Glutamatergic neuron (in vitro differentiated cells): Measurements from ENCODE around the gene TPM4. TPM values are rescaled to one million over a fixed set of nuclear protein-coding genes. Genes with fewer than 3 reads are reported as not detected.

Experiments used
- DNase-seq: peaks from one replicate; pipeline ENCODE4 v3.0.0; 2022
- H3K27ac Mint-ChIP-seq: one replicate; pipeline ENCODE4 v1.8.0; 2020; ENCODE audit warnings: mild to moderate bottlenecking, mixed read lengths, inconsistent platforms; ENCODE audit not compliant: unreplicated experiment
- H3K27me3 Mint-ChIP-seq: one replicate; pipeline ENCODE4 v1.8.0; 2020; ENCODE audit warnings: mild to moderate bottlenecking, moderate library complexity, mixed read lengths, inconsistent platforms; ENCODE audit not compliant: unreplicated experiment
- H3K36me3 Mint-ChIP-seq: one replicate; pipeline ENCODE4 v1.8.0; 2020; ENCODE audit warnings: mild to moderate bottlenecking, mixed read lengths, inconsistent platforms; ENCODE audit not compliant: unreplicated experiment
- H3K4me1 Mint-ChIP-seq: one replicate; pipeline ENCODE4 v1.8.0; 2020; ENCODE audit warnings: mild to moderate bottlenecking, low read depth, mixed read lengths, inconsistent platforms; ENCODE audit not compliant: unreplicated experiment
- H3K4me3 Mint-ChIP-seq: one replicate; pipeline ENCODE4 v1.8.0; 2020; ENCODE audit warnings: mild to moderate bottlenecking, mixed read lengths, inconsistent platforms; ENCODE audit not compliant: unreplicated experiment
- H3K9me3 Mint-ChIP-seq: one replicate; pipeline ENCODE4 v1.8.0; 2020; ENCODE audit warnings: mild to moderate bottlenecking, moderate library complexity, mixed read lengths, inconsistent platforms; ENCODE audit not compliant: unreplicated experiment
- CTCF ChIP-seq: fragments of 200-600 bp; sonication (generic); IDR thresholded peaks from one replicate; pipeline ENCODE4 v1.5.0; 2021; ENCODE audit not compliant: partially characterized antibody, unreplicated experiment
- total RNA-seq: library from RNA; stranded (reverse); fragmentation: NEBNext Ultra II Directional; extraction: Animal tissue kit (Norgen Biotek cat#: 25700); gene quantifications from one replicate; pipeline ENCODE4 v1.2.1, GENCODE V29; 2021; ENCODE audit not compliant: unreplicated experiment

TPM4 gene
- total RNA-seq, 1 donor from 2014 or later = 310 TPM

DNA sequence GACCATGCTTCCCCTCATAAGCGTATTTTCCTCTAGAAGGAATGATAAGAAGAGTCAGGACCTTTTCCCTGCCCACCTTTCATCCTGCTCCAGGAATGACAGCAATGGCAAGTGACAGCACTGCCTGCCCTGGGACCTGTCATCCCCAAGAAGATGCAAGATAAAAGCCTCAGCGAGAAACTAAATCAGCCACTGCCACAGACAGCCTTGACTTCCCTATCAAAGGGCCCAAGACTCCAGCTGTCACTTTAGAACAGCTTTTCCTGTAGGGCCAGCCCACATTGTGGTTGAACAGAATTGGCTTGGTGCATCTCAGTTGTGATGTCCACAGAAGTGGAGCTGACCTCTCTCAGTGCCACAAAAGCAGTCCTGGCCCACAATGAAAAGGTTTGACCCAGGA lies 36.5 kb downstream of the TPM4 start:
- DNase-seq = no peak
- Mint-ChIP-seq H3K36me3 (no peaks in the 10 kb centered on the region), H3K4me1 (no peaks in the 10 kb centered on the region), H3K4me3 (peak overlapping the region; percentile 94), H3K9me3 (peaks cover 5% of the 10 kb centered on the region), H3K27ac (peak overlapping the region; percentile 38), H3K27me3 (no peaks in the 10 kb centered on the region)
- TF ChIP-seq CTCF = no peak

- no peaks in the 10 kb centered on the region for H3K4me1 Mint-ChIP-seq
- H3K9me3 Mint-ChIP-seq = peaks cover 5% of the 10 kb centered on the region
- no peak overlapping the region for H3K4me3 Mint-ChIP-seq
- no peak for DNase-seq
- TF ChIP-seq CTCF = no peak
- no peaks in the 10 kb centered on the region for H3K36me3 Mint-ChIP-seq
- H3K27ac Mint-ChIP-seq = no peak overlapping the region
- H3K27me3 Mint-ChIP-seq = no peaks in the 10 kb centered on the region
Measured at GRCh38 chr19:16113727-16114126, 37.4 kb downstream of the TPM4 start.

- peaks cover 1% of the 10 kb centered on the region for H3K9me3 Mint-ChIP-seq
- TF ChIP-seq CTCF = no peak
Measured at GRCh38 chr19:16115301-16116039, 39.2 kb downstream of the TPM4 start.

GRCh38 chr19:16116067-16116466 lies 39.8 kb downstream of the TPM4 start:
- no peak for TF ChIP-seq CTCF
- no peak overlapping the region for H3K4me3 Mint-ChIP-seq
- no peaks in the 10 kb centered on the region for H3K36me3 Mint-ChIP-seq
- H3K27ac Mint-ChIP-seq = no peak overlapping the region
- no peaks in the 10 kb centered on the region for H3K4me1 Mint-ChIP-seq
- DNase-seq = no peak
- no peaks in the 10 kb centered on the region for H3K27me3 Mint-ChIP-seq
- H3K9me3 Mint-ChIP-seq = peaks cover 1% of the 10 kb centered on the region

More at GRCh38 chr19:16115301-16116039, 39.2 kb downstream of the TPM4 start:
- Mint-ChIP-seq H3K36me3 (no peaks in the 10 kb centered on the region), H3K27me3 (no peaks in the 10 kb centered on the region), H3K27ac (no peak overlapping the region), H3K4me3 (no peak overlapping the region), H3K4me1 (no peaks in the 10 kb centered on the region)
- DNase-seq = no peak

- no peaks in the 10 kb centered on the region for H3K27me3 Mint-ChIP-seq
- no peak for DNase-seq
- TF ChIP-seq CTCF = no peak
- H3K4me3 Mint-ChIP-seq = no peak overlapping the region
- no peaks in the 10 kb centered on the region for H3K36me3 Mint-ChIP-seq
- H3K27ac Mint-ChIP-seq = peak overlapping the region; percentile 12
- no peaks in the 10 kb centered on the region for H3K4me1 Mint-ChIP-seq
- H3K9me3 Mint-ChIP-seq = peaks cover 3% of the 10 kb centered on the region
Measured at GRCh38 chr19:16117594-16118033, 41.3 kb downstream of the TPM4 start.
